HCT116 (cell line): Measurements from ENCODE around the gene CAND2. TPM values are rescaled to one million over a fixed set of nuclear protein-coding genes. Genes with fewer than 3 reads are reported as not detected.

Experiments used
- ATAC-seq: fragments of 200-7000 bp; cut with Tn5 transposase; 2 replicates; pipeline ENCODE4 v1.9.1; 2020; ENCODE audit warnings: mild to moderate bottlenecking, moderate library complexity
- BruUV-seq: library from RNA; stranded (reverse); fragments of 400-500 nt; replicated peaks from 2 replicates; lab custom pipeline; 2021; lab: Mats Ljungman, UMichigan
- CTCF ChIA-PET: fragments of 300-600 bp; sonication (Branson Sonifier 250); formaldehyde crosslinking; loops from one replicate; lab custom pipeline; 2021; ENCODE audit warnings: antibody characterized with exemption; lab: Charles Lee
- POLR2A ChIA-PET: fragments of 300-600, 350-600 bp; sonication (Branson Sonifier 250); formaldehyde crosslinking; loops from one replicate; lab custom pipeline; 2021; ENCODE audit warnings: antibody characterized with exemption; lab: Charles Lee
- RAD21 ChIA-PET, 2 experiments: fragments of 300-600 bp; sonication (Branson Sonifier 250); formaldehyde crosslinking; loops; one replicate each; lab custom pipeline; 2023; ENCODE audit warnings: low total read pairs in 2 of 2; ENCODE audit not compliant: uncharacterized antibody in 2 of 2, unreplicated experiment in 2 of 2, low non-redundant PET in 1 of 2; lab: Charles Lee
- DNase-seq: peaks from one replicate; pipeline ENCODE4 v3.0.0-alpha.2; 2010; ENCODE audit warnings: low read depth, low spot score
- H2AFZ ChIP-seq: fragments of 200-600 bp; shearing (Covaris generic), sonication (generic); 2 replicates; pipeline ENCODE4 v1.6.1; 2017; ENCODE audit warnings: low read depth, mixed run types, mixed read lengths, antibody characterized with exemption, low read length; ENCODE audit not compliant: poor library complexity, severe bottlenecking
- H3K27ac ChIP-seq: 2 replicates; pipeline ENCODE4 v1.5.1; 2012; ENCODE audit warnings: low read depth, low read length
- H3K27me3 ChIP-seq: fragments of 200-600 bp; sonication (generic); 2 replicates; pipeline ENCODE4 v1.6.1; 2016; ENCODE audit warnings: mixed run types, low read length, mixed read lengths; ENCODE audit not compliant: insufficient read depth
- H3K36me3 ChIP-seq, 2 experiments: fragments of 200-500 bp in 1 of 2; fragments of 200-600 bp in 1 of 2; sonication (Bioruptor generic) in 1 of 2; sonication (generic) in 1 of 2; 2 replicates each; pipeline versions ENCODE4 v1.5.1 to v1.6.1; 2014 to 2016; ENCODE audit warnings: low read length in 2 of 2, inconsistent platforms in 1 of 2, mixed read lengths in 1 of 2, mixed run types in 1 of 2; ENCODE audit not compliant: insufficient read depth in 2 of 2, control insufficient read depth in 1 of 2
- H3K4me1 ChIP-seq, 2 experiments: fragments of 200-600 bp in 1 of 2; sonication (generic) in 1 of 2; 2 replicates each; pipeline versions ENCODE4 v1.5.1 to v1.6.1; 2012 to 2017; ENCODE audit warnings: low read length in 2 of 2, inconsistent platforms in 1 of 2, mild to moderate bottlenecking in 1 of 2, mixed read lengths in 1 of 2, mixed run types in 1 of 2, moderate library complexity in 1 of 2; ENCODE audit not compliant: insufficient read depth in 2 of 2, control insufficient read depth in 1 of 2
- H3K4me2 ChIP-seq: fragments of 200-600 bp; sonication (generic); 2 replicates; pipeline ENCODE4 v1.6.1; 2017; ENCODE audit warnings: mixed run types, low read length, mixed read lengths
- H3K4me3 ChIP-seq, 2 experiments: fragments of 200-600 bp in 1 of 2; sonication (generic) in 1 of 2; replicated peaks in 1 of 2; 2 replicates each; pipeline ENCODE4 v1.5.1; 2011 to 2016; ENCODE audit warnings: low read length in 2 of 2, control low read depth in 1 of 2, low read depth in 1 of 2, mild to moderate bottlenecking in 1 of 2, mixed read lengths in 1 of 2, mixed run types in 1 of 2
- H3K79me2 ChIP-seq: fragments of 200-600 bp; sonication (generic); 2 replicates; pipeline ENCODE4 v1.6.1; 2017; ENCODE audit warnings: mild to moderate bottlenecking, mixed run types, low read length, moderate library complexity, mixed read lengths; ENCODE audit not compliant: insufficient read depth
- H3K9ac ChIP-seq: fragments of 200-600 bp; sonication (generic); 2 replicates; pipeline ENCODE4 v1.6.1; 2016; ENCODE audit warnings: low read length, mixed read lengths
- H3K9me2 ChIP-seq: fragments of 200-600 bp; sonication (generic), shearing (Covaris generic); 2 replicates; pipeline ENCODE4 v1.6.1; 2017; ENCODE audit warnings: mixed run types, mild to moderate bottlenecking, moderate library complexity; ENCODE audit not compliant: insufficient read depth
- H3K9me3 ChIP-seq, 2 experiments: fragments of 200-500 bp in 1 of 2; fragments of 200-600 bp in 1 of 2; sonication (Bioruptor generic) in 1 of 2; sonication (generic) in 1 of 2; 2 replicates each; pipeline ENCODE4 v1.6.1; 2014 to 2017; ENCODE audit warnings: low read length in 2 of 2, mixed read lengths in 2 of 2, inconsistent platforms in 1 of 2, low read depth in 1 of 2, mild to moderate bottlenecking in 1 of 2, mixed run types in 1 of 2, moderate library complexity in 1 of 2; ENCODE audit not compliant: control insufficient read depth in 1 of 2, insufficient read depth in 1 of 2
- H4K20me1 ChIP-seq: fragments of 200-600 bp; sonication (generic), shearing (Covaris generic); 2 replicates; pipeline ENCODE4 v1.6.1; 2017; ENCODE audit warnings: mixed run types, mild to moderate bottlenecking, moderate library complexity; ENCODE audit not compliant: insufficient read depth
- ATF3 ChIP-seq: IDR thresholded peaks from 2 replicates; pipeline ENCODE4 v1.6.1; 2012
- CBX3 ChIP-seq: IDR thresholded peaks from 2 replicates; pipeline ENCODE4 v1.6.1; 2012; ENCODE audit warnings: low read depth
- CEBPB ChIP-seq: IDR thresholded peaks from 2 replicates; pipeline ENCODE4 v1.6.1; 2012; ENCODE audit warnings: low read depth
- EGR1 ChIP-seq: IDR thresholded peaks from 2 replicates; pipeline ENCODE4 v1.6.1; 2012; ENCODE audit warnings: low read depth
- EZH2 ChIP-seq: fragments of 200-600 bp; sonication (generic); IDR thresholded peaks from 2 replicates; pipeline ENCODE4 v1.6.1; 2017; ENCODE audit warnings: antibody characterized with exemption, mixed run types
- EZH2phosphoT487 ChIP-seq: fragments of 200-600 bp; IDR thresholded peaks from 2 replicates; pipeline ENCODE4 v1.6.1; 2018; ENCODE audit warnings: antibody characterized with exemption, borderline replicate concordance
- JUND ChIP-seq: IDR thresholded peaks from 2 replicates; pipeline ENCODE4 v1.6.1; 2012
- MAX ChIP-seq: IDR thresholded peaks from 2 replicates; pipeline ENCODE4 v1.6.1; 2012
- POLR2A ChIP-seq: IDR thresholded peaks from 2 replicates; pipeline ENCODE4 v1.7.0; 2011; ENCODE audit warnings: borderline replicate concordance; ENCODE audit not compliant: insufficient read depth, insufficient read length; ENCODE audit errors: extremely low read depth
- POLR2AphosphoS5 ChIP-seq: IDR thresholded peaks from 2 replicates; pipeline ENCODE4 v1.6.1; 2011; ENCODE audit warnings: mild to moderate bottlenecking, low read depth, low read length, moderate library complexity
- RAD21 ChIP-seq: IDR thresholded peaks from 2 replicates; pipeline ENCODE4 v1.6.1; 2012; ENCODE audit warnings: low read depth, mild to moderate bottlenecking
- REST ChIP-seq: IDR thresholded peaks from 2 replicates; pipeline ENCODE4 v1.6.1; 2012; ENCODE audit warnings: low read depth
- SIN3A ChIP-seq: IDR thresholded peaks from 2 replicates; pipeline ENCODE4 v1.6.1; 2012; ENCODE audit warnings: low read depth
- SP1 ChIP-seq: IDR thresholded peaks from 2 replicates; pipeline ENCODE4 v1.6.1; 2012; ENCODE audit warnings: low read depth
- SRF ChIP-seq: IDR thresholded peaks from 2 replicates; pipeline ENCODE4 v1.6.1; 2012; ENCODE audit warnings: low read depth
- TCF7L2 ChIP-seq: IDR thresholded peaks from 2 replicates; pipeline ENCODE4 v1.7.0; 2011; ENCODE audit warnings: borderline replicate concordance, inconsistent platforms; ENCODE audit not compliant: insufficient read depth, insufficient read length; ENCODE audit errors: extremely low read depth
- YY1 ChIP-seq: IDR thresholded peaks from 2 replicates; pipeline ENCODE4 v1.6.1; 2011; ENCODE audit warnings: low read length, low read depth, moderate library complexity, mild to moderate bottlenecking; ENCODE audit not compliant: insufficient replicate concordance; ENCODE audit errors: extremely low read depth
- ZBTB33 ChIP-seq: IDR thresholded peaks from 2 replicates; pipeline ENCODE4 v1.6.1; 2011; ENCODE audit warnings: mild to moderate bottlenecking, low read length, moderate library complexity; ENCODE audit not compliant: insufficient replicate concordance; ENCODE audit errors: extremely low read depth
- ZFX ChIP-seq: fragments of 450-650 bp; IDR thresholded peaks from 2 replicates; pipeline ENCODE4 v1.6.1; 2017
- ZNF274 ChIP-seq: fragments of 200-500 bp; sonication (Bioruptor generic); IDR thresholded peaks from 2 replicates; pipeline ENCODE4 v1.6.1; 2014; ENCODE audit warnings: mild to moderate bottlenecking, low read depth, low read length, inconsistent platforms
- intact Hi-C: fragments of 100-400 bp; cut with micrococcal nuclease; formaldehyde crosslinking; loops from 2 replicates; pipeline ENCODE4 v1.10.0; 2022
- total RNA-seq: library from RNA; stranded (reverse); gene quantifications from one replicate; pipeline ENCODE4 v1.2.1, GENCODE V29; 2021; ENCODE audit not compliant: unreplicated experiment

The CAND2 gene
- total RNA-seq, 1 experiment from 2014 or later: not detected

- intact Hi-C loops: no loop called here
- no peak for DNase-seq
- Histone ChIP-seq H3K27me3 (no peaks in the 10 kb centered on the region; the same call in 1 of the 2 replicates), H3K9me3 (no peaks in the 10 kb centered on the region), H3K4me1 (peaks cover 0 to 4% of the 10 kb centered on the region in 2 experiments; a peak in 1 of 4 replicates), H3K4me2 (no peak overlapping the region), H3K27ac (no peak overlapping the region), H3K79me2 (no peaks in the 10 kb centered on the region), H3K9me2 (no peaks in the 10 kb centered on the region)
- CTCF ChIA-PET: no interaction called here
- POLR2A ChIA-PET: no interaction called here
- TF ChIP-seq POLR2AphosphoS5 (no peak), ATF3 (no peak), ZBTB33 (no peak), EZH2phosphoT487 (no peak), SP1 (no peak), RAD21 (no peak), YY1 (no peak), REST (no peak), POLR2A (no peak), MAX (no peak), EZH2 (no peak), CEBPB (no peak), SIN3A (no peak), ZNF274 (no peak), JUND (no peak), ZFX (no peak), TCF7L2 (no peak), SRF (no peak), EGR1 (no peak), CBX3 (no peak)
- TF ChIP-seq, all 23 proteins: peak for 0
- BruUV-seq: no TSS peak
- Histone ChIP-seq H2AFZ (no peak overlapping the region), H4K20me1 (no peaks in the 10 kb centered on the region), H3K4me3 (no peak overlapping the region), H3K9ac (no peak overlapping the region), H3K36me3 (no peaks in the 10 kb centered on the region)
- RAD21 ChIA-PET: no interaction called here
- ATAC-seq: no peak
Observed at GRCh38 chr3:12859840-12860239, 63.4 kb downstream of the CAND2 start.
